ENCODE data around the gene ABL1.

- TF ChIP-seq CTCF (IDR thresholded peaks at IDR 0.05; ENCODE audit: insufficient read depth, low read depth, low read length) (no peak), EZH2 (IDR thresholded peaks at IDR 0.05; ENCODE audit: insufficient read depth, low read length) (no peak)
Observed at GRCh38 chr9:130849356-130849755, 14.3 kb downstream of the ABL1 start.

Measured in astrocyte (in vitro differentiated cells and primary cell).